ENCODE data around the gene ZBTB43.

The ZBTB43 gene

DNA sequence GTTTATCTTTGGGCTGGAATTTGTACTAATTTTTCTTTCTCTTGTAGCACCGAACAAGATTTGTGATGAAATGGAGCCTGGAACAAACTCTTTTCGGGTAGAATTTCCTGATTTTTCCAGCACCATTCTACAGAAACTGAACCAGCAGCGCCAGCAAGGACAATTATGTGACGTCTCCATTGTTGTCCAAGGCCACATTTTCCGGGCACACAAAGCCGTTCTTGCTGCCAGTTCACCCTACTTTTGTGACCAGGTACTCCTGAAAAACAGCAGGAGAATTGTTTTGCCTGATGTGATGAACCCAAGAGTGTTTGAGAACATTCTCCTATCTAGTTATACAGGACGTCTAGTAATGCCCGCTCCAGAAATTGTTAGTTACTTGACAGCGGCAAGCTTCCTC, 27.6 kb downstream of the ZBTB43 start:
- no peak overlapping the region for H3K18ac ChIP-seq (ENCODE audit: low read depth in 1 of 2, low read length in 2 of 2)
- H2BK120ac ChIP-seq (ENCODE audit: low read depth, low read length), result no peak overlapping the region
- peaks cover 39% of the 10 kb centered on the region for H3K79me1 ChIP-seq (replicated peaks; ENCODE audit: low read length, poor library complexity, severe bottlenecking)
- WGBS, result 98% methylated on average over 9 of the region's 9 CpGs
- no peak overlapping the region for H2BK15ac ChIP-seq (ENCODE audit: low read depth, poor library complexity, severe bottlenecking)
- no peak overlapping the region for H4K8ac ChIP-seq (ENCODE audit: low read length)
- DNase-seq, result no peak
- H4K91ac ChIP-seq (ENCODE audit: low read length), result no peak overlapping the region
- no peak overlapping the region for H3K9ac ChIP-seq (ENCODE audit: low read length)
- H2AK5ac ChIP-seq (ENCODE audit: low read length, severe bottlenecking), result no peak overlapping the region
- H3K27ac ChIP-seq (ENCODE audit: low read length, poor library complexity, severe bottlenecking), result no peak overlapping the region
- no peak overlapping the region for H3K14ac ChIP-seq (ENCODE audit: low read length in 2 of 2)
- no peak overlapping the region for H3K4me3 ChIP-seq (ENCODE audit: insufficient read depth in 1 of 2, low read depth in 1 of 2, low read length in 2 of 2)
- H3K36me3 ChIP-seq (ENCODE audit: control insufficient read depth in 1 of 2, insufficient read depth in 2 of 2, low read depth in 1 of 2, low read length in 2 of 2), result peaks cover 29 to 62% of the 10 kb centered on the region in 2 experiments
- no peak overlapping the region for H2AFZ ChIP-seq (ENCODE audit: low read depth, low read length)
- H3K4me2 ChIP-seq (ENCODE audit: low read length, poor library complexity, severe bottlenecking), result no peak overlapping the region
- H2BK12ac ChIP-seq (ENCODE audit: low read length in 2 of 2), result no peak overlapping the region
- no peak overlapping the region for H3K23ac ChIP-seq (ENCODE audit: low read length in 2 of 2)
- no peak overlapping the region for H3K4ac ChIP-seq (ENCODE audit: low read depth in 1 of 2, low read length in 2 of 2)
- H3K4me1 ChIP-seq (ENCODE audit: control insufficient read depth, insufficient read depth, low read depth, low read length), result no peaks in the 10 kb centered on the region
- no peak overlapping the region for H2BK5ac ChIP-seq (ENCODE audit: low read depth, low read length, poor library complexity, severe bottlenecking)
- no peaks in the 10 kb centered on the region for H3K9me3 ChIP-seq (ENCODE audit: control insufficient read depth, low read length)
- no peaks in the 10 kb centered on the region for H3K27me3 ChIP-seq (ENCODE audit: control insufficient read depth in 1 of 2, insufficient read depth in 1 of 2, low read length in 2 of 2)

- H3K4me1 ChIP-seq (ENCODE audit: control insufficient read depth, insufficient read depth, low read depth, low read length), result no peaks in the 10 kb centered on the region
- 98% methylated on average over 24 of the region's 24 CpGs for WGBS
- H3K4me3 ChIP-seq (ENCODE audit: insufficient read depth in 1 of 2, low read depth in 1 of 2, low read length in 2 of 2), result no peak overlapping the region
- no peak overlapping the region for H3K9ac ChIP-seq (ENCODE audit: low read length)
- H3K9me3 ChIP-seq (ENCODE audit: control insufficient read depth, low read length), result no peaks in the 10 kb centered on the region
- no peaks in the 10 kb centered on the region for H3K27me3 ChIP-seq (ENCODE audit: control insufficient read depth in 1 of 2, insufficient read depth in 1 of 2, low read length in 2 of 2)
- no peak overlapping the region for H2BK5ac ChIP-seq (ENCODE audit: low read depth, low read length, poor library complexity, severe bottlenecking)
- H3K4ac ChIP-seq (ENCODE audit: low read depth in 1 of 2, low read length in 2 of 2), result no peak overlapping the region
- DNase-seq, result no peak
- H3K4me2 ChIP-seq (ENCODE audit: low read length, poor library complexity, severe bottlenecking), result no peak overlapping the region
- peaks cover 29 to 65% of the 10 kb centered on the region in 2 experiments for H3K36me3 ChIP-seq (ENCODE audit: control insufficient read depth in 1 of 2, insufficient read depth in 2 of 2, low read depth in 1 of 2, low read length in 2 of 2)
- H4K91ac ChIP-seq (ENCODE audit: low read length), result no peak overlapping the region
- no peak overlapping the region for H2BK12ac ChIP-seq (ENCODE audit: low read length in 2 of 2)
- no peak overlapping the region for H2BK15ac ChIP-seq (ENCODE audit: low read depth, poor library complexity, severe bottlenecking)
- H3K23ac ChIP-seq (ENCODE audit: low read length in 2 of 2), result no peak overlapping the region
- no peak overlapping the region for H2AFZ ChIP-seq (ENCODE audit: low read depth, low read length)
- H3K27ac ChIP-seq (ENCODE audit: low read length, poor library complexity, severe bottlenecking), result no peak overlapping the region
- no peak overlapping the region for H2BK120ac ChIP-seq (ENCODE audit: low read depth, low read length)
- H3K14ac ChIP-seq (ENCODE audit: low read length in 2 of 2), result no peak overlapping the region
- no peak overlapping the region for H2AK5ac ChIP-seq (ENCODE audit: low read length, severe bottlenecking)
- H3K18ac ChIP-seq (ENCODE audit: low read depth in 1 of 2, low read length in 2 of 2), result no peak overlapping the region
- H4K8ac ChIP-seq (ENCODE audit: low read length), result no peak overlapping the region
- peaks cover 39% of the 10 kb centered on the region for H3K79me1 ChIP-seq (replicated peaks; ENCODE audit: low read length, poor library complexity, severe bottlenecking)
These were observed 28.2 kb downstream of the ZBTB43 start for GRCh38 chr9:126833020-126833419.

DNA sequence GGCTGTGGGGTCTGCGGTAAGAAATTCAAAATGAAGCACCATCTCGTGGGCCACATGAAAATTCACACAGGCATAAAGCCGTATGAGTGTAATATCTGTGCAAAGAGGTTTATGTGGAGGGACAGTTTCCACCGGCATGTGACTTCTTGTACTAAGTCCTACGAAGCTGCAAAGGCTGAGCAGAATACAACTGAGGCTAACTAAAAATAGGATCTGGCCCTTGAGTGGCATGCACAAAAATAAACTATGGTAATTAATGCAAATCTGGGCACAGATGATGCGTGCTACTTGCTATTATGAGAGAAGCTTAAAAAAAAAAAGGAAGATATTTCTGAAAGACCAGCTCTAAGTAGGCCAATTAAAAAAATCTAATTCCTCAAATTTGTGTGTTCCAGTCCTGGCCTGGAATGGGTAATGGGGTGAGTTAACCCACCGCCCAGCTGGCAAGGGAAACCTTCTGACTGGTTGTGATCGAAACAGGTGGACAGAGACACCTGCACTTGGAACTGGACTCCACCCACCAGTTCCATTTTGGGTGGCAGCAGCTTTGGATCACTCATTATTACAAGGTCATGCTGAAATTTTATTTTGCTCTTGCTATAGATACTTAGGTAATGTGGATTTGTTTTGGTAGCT, 29.0 kb downstream of the ZBTB43 start:
- Histone ChIP-seq H3K4ac (ENCODE audit: low read depth in 1 of 2, low read length in 2 of 2) (no peak overlapping the region), H3K4me3 (ENCODE audit: insufficient read depth in 1 of 2, low read depth in 1 of 2, low read length in 2 of 2) (no peak overlapping the region), H3K36me3 (ENCODE audit: control insufficient read depth in 1 of 2, insufficient read depth in 2 of 2, low read depth in 1 of 2, low read length in 2 of 2) (peaks cover 36 to 73% of the 10 kb centered on the region in 2 experiments), H4K91ac (ENCODE audit: low read length) (no peak overlapping the region), H3K27ac (ENCODE audit: low read length, poor library complexity, severe bottlenecking) (no peak overlapping the region), H3K9ac (ENCODE audit: low read length) (no peak overlapping the region), H2BK12ac (ENCODE audit: low read length in 2 of 2) (no peak overlapping the region), H4K8ac (ENCODE audit: low read length) (no peak overlapping the region), H3K18ac (ENCODE audit: low read depth in 1 of 2, low read length in 2 of 2) (no peak overlapping the region), H3K4me1 (ENCODE audit: control insufficient read depth, insufficient read depth, low read depth, low read length) (no peaks in the 10 kb centered on the region), H2BK5ac (ENCODE audit: low read depth, low read length, poor library complexity, severe bottlenecking) (no peak overlapping the region), H3K23ac (ENCODE audit: low read length in 2 of 2) (no peak overlapping the region), H2AK5ac (ENCODE audit: low read length, severe bottlenecking) (no peak overlapping the region), H3K14ac (ENCODE audit: low read length in 2 of 2) (no peak overlapping the region), H3K27me3 (ENCODE audit: control insufficient read depth in 1 of 2, insufficient read depth in 1 of 2, low read length in 2 of 2) (no peaks in the 10 kb centered on the region), H3K79me1 (replicated peaks; ENCODE audit: low read length, poor library complexity, severe bottlenecking) (peaks cover 46% of the 10 kb centered on the region), H2BK120ac (ENCODE audit: low read depth, low read length) (no peak overlapping the region), H2AFZ (ENCODE audit: low read depth, low read length) (no peak overlapping the region), H3K9me3 (ENCODE audit: control insufficient read depth, low read length) (no peaks in the 10 kb centered on the region), H2BK15ac (ENCODE audit: low read depth, poor library complexity, severe bottlenecking) (no peak overlapping the region), H3K4me2 (ENCODE audit: low read length, poor library complexity, severe bottlenecking) (no peak overlapping the region)
- DNase-seq, result no peak
- WGBS, result 99% methylated on average over 8 of the region's 8 CpGs

DNA sequence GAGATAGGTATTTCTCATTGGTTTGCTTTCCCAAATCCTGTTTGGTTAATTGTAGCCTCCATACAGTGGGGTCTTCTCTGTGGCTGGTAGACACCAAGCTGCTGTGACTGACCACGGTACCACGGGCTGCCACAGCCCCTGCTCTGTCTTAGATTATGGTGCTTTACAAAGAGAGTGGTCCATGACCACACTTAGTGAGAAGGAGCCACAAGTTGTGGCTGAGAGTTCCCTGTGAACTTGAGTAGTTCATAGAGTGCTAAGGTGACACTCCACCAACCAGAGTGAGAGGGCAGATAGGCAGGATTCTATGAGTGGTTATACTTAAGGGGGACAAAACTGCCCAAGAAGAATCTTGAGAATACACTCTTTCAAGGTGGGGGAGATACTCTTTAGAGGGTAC, 29.8 kb downstream of the ZBTB43 start:
- H3K27ac ChIP-seq (ENCODE audit: low read length, poor library complexity, severe bottlenecking), result no peak overlapping the region
- no peak overlapping the region for H2AFZ ChIP-seq (ENCODE audit: low read depth, low read length)
- no peak overlapping the region for H3K18ac ChIP-seq (ENCODE audit: low read depth in 1 of 2, low read length in 2 of 2)
- no peak overlapping the region for H3K4me2 ChIP-seq (ENCODE audit: low read length, poor library complexity, severe bottlenecking)
- 93% methylated on average over 2 of the region's 2 CpGs for WGBS
- no peak overlapping the region for H2BK5ac ChIP-seq (ENCODE audit: low read depth, low read length, poor library complexity, severe bottlenecking)
- no peak overlapping the region for H2BK12ac ChIP-seq (ENCODE audit: low read length in 2 of 2)
- H3K9me3 ChIP-seq (ENCODE audit: control insufficient read depth, low read length), result no peaks in the 10 kb centered on the region
- H3K4me3 ChIP-seq (ENCODE audit: insufficient read depth in 1 of 2, low read depth in 1 of 2, low read length in 2 of 2), result no peak overlapping the region
- no peak overlapping the region for H3K14ac ChIP-seq (ENCODE audit: low read length in 2 of 2)
- DNase-seq, result no peak
- no peak overlapping the region for H3K9ac ChIP-seq (ENCODE audit: low read length)
- no peaks in the 10 kb centered on the region for H3K4me1 ChIP-seq (ENCODE audit: control insufficient read depth, insufficient read depth, low read depth, low read length)
- no peak overlapping the region for H4K8ac ChIP-seq (ENCODE audit: low read length)
- no peak overlapping the region for H2AK5ac ChIP-seq (ENCODE audit: low read length, severe bottlenecking)
- no peak overlapping the region for H3K4ac ChIP-seq (ENCODE audit: low read depth in 1 of 2, low read length in 2 of 2)
- H3K23ac ChIP-seq (ENCODE audit: low read length in 2 of 2), result no peak overlapping the region
- no peaks in the 10 kb centered on the region for H3K27me3 ChIP-seq (ENCODE audit: control insufficient read depth in 1 of 2, insufficient read depth in 1 of 2, low read length in 2 of 2)
- H4K91ac ChIP-seq (ENCODE audit: low read length), result no peak overlapping the region
- peaks cover 52% of the 10 kb centered on the region for H3K79me1 ChIP-seq (replicated peaks; ENCODE audit: low read length, poor library complexity, severe bottlenecking)
- H2BK120ac ChIP-seq (ENCODE audit: low read depth, low read length), result no peak overlapping the region
- H2BK15ac ChIP-seq (ENCODE audit: low read depth, poor library complexity, severe bottlenecking), result no peak overlapping the region
- peaks cover 43 to 81% of the 10 kb centered on the region in 2 experiments for H3K36me3 ChIP-seq (ENCODE audit: control insufficient read depth in 1 of 2, insufficient read depth in 2 of 2, low read depth in 1 of 2, low read length in 2 of 2)

Data from mesenchymal stem cell (in vitro differentiated cells and primary cell).